ENCODE results near the gene HLTF.

The HLTF gene

DNA sequence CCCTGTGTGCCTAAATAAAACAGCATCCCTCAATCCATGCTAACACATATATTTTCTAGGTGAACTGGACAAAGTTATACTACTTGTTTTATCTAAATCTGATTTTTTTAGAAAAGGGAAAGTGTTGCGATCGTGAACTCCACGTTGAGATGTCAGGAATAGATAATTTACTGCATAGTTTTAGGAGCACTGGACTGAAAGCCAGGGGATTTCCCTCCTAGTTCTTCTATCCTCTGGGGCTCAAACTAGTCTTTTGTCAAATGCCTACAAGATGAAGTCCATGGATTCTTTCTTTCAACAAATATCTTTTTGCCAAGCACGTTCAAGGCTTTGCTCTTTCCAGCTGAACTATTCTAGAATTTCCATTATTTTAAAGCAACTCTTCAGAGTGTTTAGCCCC is 42.5 kb upstream of the HLTF start:
- DNase-seq (ENCODE audit: low spot score): no peak
- WGBS, 2 donors (ENCODE audit: extremely low coverage in 2 of 2, insufficient read length in 2 of 2, insufficient replicate concordance in 1 of 2): no CpG with 5 or more reads among the region's 4 CpGs
- Histone ChIP-seq H2AFZ (ENCODE audit: low read length) (peak overlapping the region; percentile 97), H2AK5ac (ENCODE audit: low read depth, low read length) (no peak overlapping the region), H2BK5ac (ENCODE audit: low read length) (no peak overlapping the region), H4K91ac (ENCODE audit: low read depth, low read length, poor library complexity) (no peak overlapping the region), H2BK12ac (ENCODE audit: low read length) (no peak overlapping the region), H3K27me3 (ENCODE audit: control insufficient read depth in 3 of 3, insufficient read depth in 3 of 3, low read depth in 1 of 3, low read length in 3 of 3) (no peaks in the 10 kb centered on the region), H3K79me1 (ENCODE audit: low read depth, low read length) (no peaks in the 10 kb centered on the region), H2BK120ac (ENCODE audit: low read depth, low read length) (no peak overlapping the region), H3K36me3 (replicated peaks in 1 of 2; ENCODE audit: control insufficient read depth in 2 of 2, insufficient read depth in 2 of 2, low read length in 2 of 2) (peaks cover 0 to 7% of the 10 kb centered on the region in 2 donors), H3K27ac (replicated peaks; ENCODE audit: low read length) (no peak overlapping the region), H4K8ac (ENCODE audit: low read depth, low read length) (no peak overlapping the region), H3K14ac (ENCODE audit: low read length) (no peak overlapping the region), H3K9ac (ENCODE audit: low read depth, low read length, poor library complexity) (no peak overlapping the region), H3K4me1 (ENCODE audit: control insufficient read depth in 2 of 2, insufficient read depth in 1 of 2, low read depth in 1 of 2, low read length in 2 of 2) (no peaks in the 10 kb centered on the region), H3K9me3 (replicated peaks in 1 of 2; ENCODE audit: control insufficient read depth in 2 of 2, insufficient read depth in 1 of 2, low read depth in 1 of 2, low read length in 2 of 2) (peaks cover 2 to 13% of the 10 kb centered on the region in 2 donors), H3K18ac (ENCODE audit: low read length) (no peak overlapping the region), H3K4ac (ENCODE audit: low read length) (no peak overlapping the region), H3K4me2 (ENCODE audit: insufficient read depth, low read length, poor library complexity, severe bottlenecking) (peak overlapping the region; percentile 78), H3K23ac (ENCODE audit: low read depth, low read length, poor library complexity) (no peak overlapping the region), H3K4me3 (ENCODE audit: low read length in 2 of 2) (peak overlapping the region; percentile 89 to 91), H2BK15ac (ENCODE audit: low read length) (no peak overlapping the region)

DNA sequence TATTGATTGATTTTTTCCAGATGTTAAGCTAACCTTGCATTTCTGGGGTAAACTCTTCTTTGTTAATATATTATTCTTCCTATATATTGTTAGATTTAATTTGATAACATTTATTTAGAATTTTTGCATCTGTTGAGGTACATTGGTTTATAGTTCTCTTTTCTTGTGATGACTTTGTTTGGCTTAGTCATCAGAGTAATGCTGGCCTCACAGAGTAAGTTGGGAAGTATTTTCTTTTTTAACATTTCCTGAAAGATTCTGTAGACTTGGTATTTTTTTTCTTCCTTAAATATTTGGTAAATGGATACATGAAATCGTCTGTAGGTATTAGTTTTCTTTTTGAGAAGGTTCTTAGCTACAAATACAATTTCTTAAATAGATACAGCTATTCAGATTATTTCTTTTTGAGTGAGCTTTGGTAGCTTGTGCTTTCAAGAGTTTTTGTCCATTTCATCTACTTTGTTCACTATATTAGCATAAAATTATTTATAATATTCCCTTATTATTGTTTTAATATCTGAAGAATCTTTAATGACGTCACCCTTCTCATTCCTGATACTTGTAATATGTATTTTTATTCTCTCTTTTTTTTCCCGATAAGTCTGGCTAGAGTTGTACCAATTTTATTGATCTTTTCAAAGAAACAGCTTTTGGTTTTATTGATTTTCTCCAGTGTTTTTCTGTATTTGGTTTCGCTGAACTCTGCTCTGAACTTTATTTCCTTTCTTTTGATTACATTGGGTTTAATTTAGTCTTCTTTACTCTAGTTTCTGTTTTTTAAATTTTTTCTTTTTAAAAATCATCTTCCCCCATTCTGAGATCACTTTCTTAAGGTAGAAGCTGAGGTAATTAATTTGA is 36.6 kb upstream of the HLTF start:
- Histone ChIP-seq H2AFZ (ENCODE audit: low read length) (no peak overlapping the region), H3K9ac (ENCODE audit: low read depth, low read length, poor library complexity) (no peak overlapping the region), H3K4me1 (ENCODE audit: control insufficient read depth in 2 of 2, insufficient read depth in 1 of 2, low read depth in 1 of 2, low read length in 2 of 2) (no peaks in the 10 kb centered on the region), H3K14ac (ENCODE audit: low read length) (no peak overlapping the region), H2BK12ac (ENCODE audit: low read length) (no peak overlapping the region), H3K23ac (ENCODE audit: low read depth, low read length, poor library complexity) (no peak overlapping the region), H3K4me3 (ENCODE audit: low read length in 2 of 2) (no peak overlapping the region), H3K27ac (replicated peaks; ENCODE audit: low read length) (no peak overlapping the region), H3K4ac (ENCODE audit: low read length) (no peak overlapping the region), H3K27me3 (ENCODE audit: control insufficient read depth in 3 of 3, insufficient read depth in 3 of 3, low read depth in 1 of 3, low read length in 3 of 3) (peaks cover 0 to 6% (median 0%) of the 10 kb centered on the region in 3 experiments), H2BK120ac (ENCODE audit: low read depth, low read length) (no peak overlapping the region), H3K36me3 (replicated peaks in 1 of 2; ENCODE audit: control insufficient read depth in 2 of 2, insufficient read depth in 2 of 2, low read length in 2 of 2) (no peaks in the 10 kb centered on the region), H2AK5ac (ENCODE audit: low read depth, low read length) (no peak overlapping the region), H3K18ac (ENCODE audit: low read length) (no peak overlapping the region), H2BK15ac (ENCODE audit: low read length) (no peak overlapping the region), H2BK5ac (ENCODE audit: low read length) (no peak overlapping the region), H3K4me2 (ENCODE audit: insufficient read depth, low read length, poor library complexity, severe bottlenecking) (no peak overlapping the region), H3K79me1 (ENCODE audit: low read depth, low read length) (no peaks in the 10 kb centered on the region), H4K91ac (ENCODE audit: low read depth, low read length, poor library complexity) (no peak overlapping the region), H4K8ac (ENCODE audit: low read depth, low read length) (no peak overlapping the region), H3K9me3 (replicated peaks in 1 of 2; ENCODE audit: control insufficient read depth in 2 of 2, insufficient read depth in 1 of 2, low read depth in 1 of 2, low read length in 2 of 2) (peaks cover 2 to 13% of the 10 kb centered on the region in 2 donors)
- WGBS, 2 donors (ENCODE audit: extremely low coverage in 2 of 2, insufficient read length in 2 of 2, insufficient replicate concordance in 1 of 2): no CpG with 5 or more reads among the region's 4 CpGs
- DNase-seq (ENCODE audit: low spot score): no peak

DNA sequence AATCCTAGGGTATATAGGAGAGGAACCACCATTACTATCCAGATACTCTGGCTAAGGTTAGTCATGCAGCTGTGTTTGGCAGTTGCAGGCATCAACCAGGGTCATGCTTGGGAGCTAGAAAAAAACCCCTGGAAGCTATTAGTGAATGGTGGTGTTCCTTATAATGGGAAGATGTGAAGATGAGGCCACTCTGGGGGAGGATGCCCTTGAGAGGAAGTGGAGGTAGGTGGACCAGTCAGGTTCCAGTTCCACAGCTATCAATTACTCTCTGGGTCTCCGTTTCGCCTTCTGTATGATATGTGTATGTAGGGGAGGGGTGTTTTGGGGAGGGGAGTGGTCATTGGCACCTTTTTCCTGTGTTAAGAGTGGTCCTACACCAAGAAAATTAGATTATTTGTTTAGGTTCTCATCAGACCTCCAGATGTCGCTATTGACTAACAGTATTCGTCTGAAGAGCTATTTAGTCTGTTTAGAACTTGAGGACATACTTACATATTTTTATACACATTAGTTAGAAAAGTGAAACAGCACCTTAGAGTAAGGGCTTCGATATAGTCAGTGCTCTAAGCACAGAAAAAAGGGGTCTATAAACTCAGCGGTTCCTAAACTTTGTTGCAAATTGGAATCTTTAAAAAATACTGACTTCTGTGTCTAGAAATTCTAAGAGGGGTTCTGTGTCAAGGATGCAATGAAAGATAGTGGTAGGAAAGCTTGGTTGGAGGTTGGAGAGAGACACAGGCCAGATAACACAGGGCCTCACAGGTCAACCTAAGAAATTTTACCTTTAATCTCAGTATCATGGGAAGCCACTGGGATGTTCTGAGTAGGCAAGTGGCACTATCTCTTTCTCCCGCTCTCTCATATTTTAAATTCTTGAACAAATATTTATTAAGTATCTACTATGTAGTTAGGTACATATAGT is 34.0 kb upstream of the HLTF start:
- Histone ChIP-seq H3K4me1 (ENCODE audit: control insufficient read depth in 2 of 2, insufficient read depth in 1 of 2, low read depth in 1 of 2, low read length in 2 of 2) (no peaks in the 10 kb centered on the region), H2AK5ac (ENCODE audit: low read depth, low read length) (no peak overlapping the region), H4K91ac (ENCODE audit: low read depth, low read length, poor library complexity) (no peak overlapping the region), H3K4me3 (ENCODE audit: low read length in 2 of 2) (no peak overlapping the region), H2BK15ac (ENCODE audit: low read length) (no peak overlapping the region), H3K4me2 (ENCODE audit: insufficient read depth, low read length, poor library complexity, severe bottlenecking) (no peak overlapping the region), H2BK5ac (ENCODE audit: low read length) (no peak overlapping the region), H4K8ac (ENCODE audit: low read depth, low read length) (no peak overlapping the region), H3K4ac (ENCODE audit: low read length) (no peak overlapping the region), H2BK120ac (ENCODE audit: low read depth, low read length) (no peak overlapping the region), H3K27ac (replicated peaks; ENCODE audit: low read length) (no peak overlapping the region), H3K27me3 (ENCODE audit: control insufficient read depth in 3 of 3, insufficient read depth in 3 of 3, low read depth in 1 of 3, low read length in 3 of 3) (peaks cover 0 to 6% (median 0%) of the 10 kb centered on the region in 3 experiments), H3K18ac (ENCODE audit: low read length) (no peak overlapping the region), H3K14ac (ENCODE audit: low read length) (no peak overlapping the region), H2BK12ac (ENCODE audit: low read length) (no peak overlapping the region), H3K9ac (ENCODE audit: low read depth, low read length, poor library complexity) (no peak overlapping the region), H2AFZ (ENCODE audit: low read length) (peak overlapping the region; percentile 59), H3K9me3 (replicated peaks in 1 of 2; ENCODE audit: control insufficient read depth in 2 of 2, insufficient read depth in 1 of 2, low read depth in 1 of 2, low read length in 2 of 2) (peaks cover under 1 to 2% of the 10 kb centered on the region in 2 donors), H3K23ac (ENCODE audit: low read depth, low read length, poor library complexity) (no peak overlapping the region), H3K79me1 (ENCODE audit: low read depth, low read length) (no peaks in the 10 kb centered on the region), H3K36me3 (replicated peaks in 1 of 2; ENCODE audit: control insufficient read depth in 2 of 2, insufficient read depth in 2 of 2, low read length in 2 of 2) (no peaks in the 10 kb centered on the region)
- DNase-seq (ENCODE audit: low spot score): peak; percentile 57
- no CpG with 5 or more reads among the region's 7 CpGs for WGBS, 2 donors (ENCODE audit: extremely low coverage in 2 of 2, insufficient read length in 2 of 2, insufficient replicate concordance in 1 of 2)

DNA sequence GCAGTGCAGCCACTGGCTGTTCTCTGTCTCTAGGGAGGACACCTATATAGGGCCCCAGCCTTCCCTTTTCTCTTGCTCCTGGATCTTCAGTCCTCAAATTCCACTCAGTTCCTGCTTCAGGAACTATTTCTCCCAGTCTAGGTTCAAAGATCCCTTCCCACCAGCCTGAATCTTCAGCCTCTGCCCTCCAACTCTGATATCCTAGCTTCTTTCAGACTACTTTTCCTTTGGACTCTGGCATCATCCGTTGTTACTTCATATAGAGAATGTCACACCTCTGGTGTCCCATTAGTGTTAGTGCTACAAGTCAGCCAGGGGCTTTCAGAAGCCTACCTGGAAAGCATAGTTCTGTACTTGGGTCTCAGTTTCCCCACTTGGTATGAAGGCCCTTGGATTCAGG is 33.1 kb upstream of the HLTF start:
- no peak overlapping the region for H4K8ac ChIP-seq (ENCODE audit: low read depth, low read length)
- H3K4me2 ChIP-seq (ENCODE audit: insufficient read depth, low read length, poor library complexity, severe bottlenecking): no peak overlapping the region
- H3K9ac ChIP-seq (ENCODE audit: low read depth, low read length, poor library complexity): no peak overlapping the region
- H3K23ac ChIP-seq (ENCODE audit: low read depth, low read length, poor library complexity): no peak overlapping the region
- no peak overlapping the region for H3K4ac ChIP-seq (ENCODE audit: low read length)
- peaks cover 0 to 2% of the 10 kb centered on the region in 2 donors for H3K9me3 ChIP-seq (replicated peaks in 1 of 2; ENCODE audit: control insufficient read depth in 2 of 2, insufficient read depth in 1 of 2, low read depth in 1 of 2, low read length in 2 of 2)
- no peak overlapping the region for H2BK5ac ChIP-seq (ENCODE audit: low read length)
- H3K27me3 ChIP-seq (ENCODE audit: control insufficient read depth in 3 of 3, insufficient read depth in 3 of 3, low read depth in 1 of 3, low read length in 3 of 3): peaks cover 0 to 6% (median 0%) of the 10 kb centered on the region in 3 experiments
- no peak overlapping the region for H2BK12ac ChIP-seq (ENCODE audit: low read length)
- H3K4me1 ChIP-seq (ENCODE audit: control insufficient read depth in 2 of 2, insufficient read depth in 1 of 2, low read depth in 1 of 2, low read length in 2 of 2): no peaks in the 10 kb centered on the region
- no peak overlapping the region for H2BK15ac ChIP-seq (ENCODE audit: low read length)
- H3K27ac ChIP-seq (replicated peaks; ENCODE audit: low read length): no peak overlapping the region
- no peak overlapping the region for H3K18ac ChIP-seq (ENCODE audit: low read length)
- no peak overlapping the region for H2BK120ac ChIP-seq (ENCODE audit: low read depth, low read length)
- no peak overlapping the region for H4K91ac ChIP-seq (ENCODE audit: low read depth, low read length, poor library complexity)
- H3K79me1 ChIP-seq (ENCODE audit: low read depth, low read length): no peaks in the 10 kb centered on the region
- no peak overlapping the region for H3K4me3 ChIP-seq (ENCODE audit: low read length in 2 of 2)
- no peak for DNase-seq (ENCODE audit: low spot score)
- no peak overlapping the region for H2AK5ac ChIP-seq (ENCODE audit: low read depth, low read length)
- no peaks in the 10 kb centered on the region for H3K36me3 ChIP-seq (replicated peaks in 1 of 2; ENCODE audit: control insufficient read depth in 2 of 2, insufficient read depth in 2 of 2, low read length in 2 of 2)
- H3K14ac ChIP-seq (ENCODE audit: low read length): no peak overlapping the region
- WGBS, 2 donors (ENCODE audit: extremely low coverage in 2 of 2, insufficient read length in 2 of 2, insufficient replicate concordance in 1 of 2): no CpG with 5 or more reads among the region's 1 CpG
- H2AFZ ChIP-seq (ENCODE audit: low read length): no peak overlapping the region

Data from neuronal stem cell (in vitro differentiated cells).